Neural cell (in vitro differentiated cells): ENCODE results near the gene ADGRD1. TPM values are rescaled to one million over a fixed set of nuclear protein-coding genes. Genes with fewer than 3 reads are reported as not detected.

ENCODE experiments used
- H2AFZ ChIP-seq: fragments of 200-600, 300-800 bp; sonication (generic), shearing (Covaris generic); 2 replicates; pipeline ENCODE4 v1.6.0; 2014; ENCODE audit warnings: low read depth, mild to moderate bottlenecking, antibody characterized with exemption, low read length, moderate library complexity
- H3F3A ChIP-seq: fragments of 200-600 bp; shearing (Covaris generic); 2 replicates; pipeline ENCODE4 v1.6.1; 2016; ENCODE audit warnings: mild to moderate bottlenecking, moderate library complexity, mixed read lengths, antibody characterized with exemption, low read length; ENCODE audit not compliant: insufficient read depth, poor library complexity, severe bottlenecking
- H3K27ac ChIP-seq: fragments of 200-600, 300-800 bp; sonication (generic), shearing (Covaris generic); 2 replicates; pipeline ENCODE4 v1.5.1; 2014; ENCODE audit warnings: mild to moderate bottlenecking, low read length, moderate library complexity
- H3K27me3 ChIP-seq: fragments of 300-800, 200-600 bp; sonication (generic), shearing (Covaris generic); 2 replicates; pipeline ENCODE4 v1.6.0; 2014; ENCODE audit warnings: mild to moderate bottlenecking, low read depth, low read length, moderate library complexity; ENCODE audit not compliant: insufficient read depth
- H3K36me3 ChIP-seq: fragments of 300-800, 200-600 bp; sonication (generic), shearing (Covaris generic); 2 replicates; pipeline ENCODE4 v1.5.1; 2014; ENCODE audit warnings: mild to moderate bottlenecking, antibody characterized with exemption, low read length, moderate library complexity; ENCODE audit not compliant: insufficient read depth
- H3K4me2 ChIP-seq: fragments of 300-800, 200-600 bp; sonication (generic), shearing (Covaris generic); 2 replicates; pipeline ENCODE4 v1.6.0; 2014; ENCODE audit warnings: mild to moderate bottlenecking, low read length
- H3K4me3 ChIP-seq: fragments of 300-800, 200-600 bp; sonication (generic), shearing (Covaris generic); 2 replicates; pipeline ENCODE4 v1.5.1; 2014; ENCODE audit warnings: mild to moderate bottlenecking, low read length, moderate library complexity
- H3K79me2 ChIP-seq: fragments of 200-600 bp; shearing (Covaris generic); replicated peaks from 2 replicates; pipeline ENCODE4 v1.6.0; 2014; ENCODE audit warnings: mild to moderate bottlenecking, low read length, moderate library complexity; ENCODE audit not compliant: insufficient read depth
- H3K9ac ChIP-seq: fragments of 300-800, 200-600 bp; sonication (generic), shearing (Covaris generic); 2 replicates; pipeline ENCODE4 v1.6.1; 2016; ENCODE audit warnings: mild to moderate bottlenecking, low read length, mixed read lengths
- H3K9me2 ChIP-seq: fragments of 200-600 bp; shearing (Covaris generic); 2 replicates; pipeline ENCODE4 v1.6.1; 2016; ENCODE audit warnings: mild to moderate bottlenecking, low read length, mixed read lengths; ENCODE audit not compliant: insufficient read depth
- H3K9me3 ChIP-seq: fragments of 200-600, 300-800 bp; sonication (generic), shearing (Covaris generic); 2 replicates; pipeline ENCODE4 v1.6.1; 2016; ENCODE audit warnings: mild to moderate bottlenecking, mixed run types, low read length, moderate library complexity, mixed read lengths
- H4K20me1 ChIP-seq: fragments of 200-600 bp; shearing (Covaris generic); 2 replicates; pipeline ENCODE4 v1.6.1; 2016; ENCODE audit warnings: mild to moderate bottlenecking, mixed run types; ENCODE audit not compliant: insufficient read depth
- EP300 ChIP-seq: fragments of 450-650 bp; conservative IDR thresholded peaks from 2 replicates; pipeline ENCODE4 v1.6.1; 2014; ENCODE audit warnings: antibody characterized with exemption, mild to moderate bottlenecking, moderate library complexity; ENCODE audit not compliant: poor library complexity, severe bottlenecking
- EZH2 ChIP-seq: fragments of 200-600, 300-800 bp; shearing (Covaris generic), sonication (generic); IDR thresholded peaks from 2 replicates; pipeline ENCODE4 v1.6.1; 2014; ENCODE audit warnings: antibody characterized with exemption, low read length, borderline replicate concordance, mild to moderate bottlenecking; ENCODE audit not compliant: insufficient read depth, poor library complexity, severe bottlenecking
- MXI1 ChIP-seq: fragments of 450-650 bp; conservative IDR thresholded peaks from 2 replicates; pipeline ENCODE4 v1.6.1; 2014; ENCODE audit warnings: antibody characterized with exemption, mild to moderate bottlenecking; ENCODE audit not compliant: poor library complexity, severe bottlenecking
- POLR2AphosphoS5 ChIP-seq: IDR thresholded peaks from 2 replicates; pipeline ENCODE4 v1.6.1; 2012
- RAD21 ChIP-seq: fragments of 450-650 bp; conservative IDR thresholded peaks from 2 replicates; pipeline ENCODE4 v1.6.1; 2014; ENCODE audit warnings: antibody characterized with exemption, mild to moderate bottlenecking, moderate library complexity
- REST ChIP-seq: IDR thresholded peaks from 2 replicates; pipeline ENCODE4 v1.6.1; 2012; ENCODE audit warnings: borderline replicate concordance
- SMC3 ChIP-seq: fragments of 450-650 bp; conservative IDR thresholded peaks from 2 replicates; pipeline ENCODE4 v1.6.1; 2014; ENCODE audit warnings: antibody characterized with exemption, mild to moderate bottlenecking, moderate library complexity; ENCODE audit not compliant: poor library complexity
- TAF1 ChIP-seq: IDR thresholded peaks from 2 replicates; pipeline ENCODE4 v1.6.1; 2012; ENCODE audit warnings: low read depth
- polyA plus RNA-seq: library from polyadenylated mRNA; depleted of rRNA; stranded (reverse); fragments of >200 nt; gene quantifications from 2 replicates; pipeline ENCODE4 v1.2.3, GENCODE V29; 2014
- TF ChIP-seq, protein P1 (sequence below): fragments of 450-650 bp; IDR thresholded peaks from 2 replicates; pipeline ENCODE4 v1.5.1; 2014; ENCODE audit warnings: antibody characterized with exemption, mild to moderate bottlenecking, moderate library complexity; ENCODE audit not compliant: poor library complexity, severe bottlenecking

ADGRD1 gene
- polyA plus RNA-seq, 1 donor from 2014 or later, result 1.7 TPM

DNA sequence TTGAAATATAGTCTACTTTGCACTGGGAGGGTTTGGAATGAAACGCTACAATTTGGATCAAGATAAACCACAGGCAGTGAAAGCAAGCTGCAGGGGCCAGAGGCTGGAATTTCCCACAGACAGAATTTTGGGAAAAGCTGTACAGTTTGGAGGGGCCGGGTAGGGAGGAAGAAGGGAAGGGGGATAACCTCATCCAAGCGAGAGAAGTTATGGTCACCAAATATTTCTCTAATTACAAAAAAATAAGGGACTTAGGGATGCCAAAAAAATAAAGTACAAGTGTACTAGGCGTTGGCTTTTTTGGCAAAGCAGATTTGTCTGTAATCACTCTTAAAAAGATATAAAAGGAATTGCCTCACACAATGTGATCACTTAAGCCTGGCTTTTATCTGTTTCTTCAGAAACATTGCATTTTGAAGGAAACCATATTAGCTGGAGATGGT, 31.2 kb upstream of the ADGRD1 start:
- H3K4me3 ChIP-seq, result no peak overlapping the region
- H2AFZ ChIP-seq, result no peak overlapping the region
- H3K4me2 ChIP-seq, result no peak overlapping the region
- H3K9ac ChIP-seq, result no peak overlapping the region
- no peaks in the 10 kb centered on the region for H3K9me3 ChIP-seq
- no peak overlapping the region for H3K27ac ChIP-seq
- H3K36me3 ChIP-seq, result no peaks in the 10 kb centered on the region
- H4K20me1 ChIP-seq, result no peaks in the 10 kb centered on the region
- no peaks in the 10 kb centered on the region for H3K9me2 ChIP-seq
- H3K79me2 ChIP-seq, result no peaks in the 10 kb centered on the region
- TF ChIP-seq TAF1 (no peak), POLR2AphosphoS5 (no peak), REST (no peak), RAD21 (no peak), EP300 (no peak), EZH2 (no peak), MXI1 (no peak), SMC3 (no peak)
- TF ChIP-seq, protein P1, sequence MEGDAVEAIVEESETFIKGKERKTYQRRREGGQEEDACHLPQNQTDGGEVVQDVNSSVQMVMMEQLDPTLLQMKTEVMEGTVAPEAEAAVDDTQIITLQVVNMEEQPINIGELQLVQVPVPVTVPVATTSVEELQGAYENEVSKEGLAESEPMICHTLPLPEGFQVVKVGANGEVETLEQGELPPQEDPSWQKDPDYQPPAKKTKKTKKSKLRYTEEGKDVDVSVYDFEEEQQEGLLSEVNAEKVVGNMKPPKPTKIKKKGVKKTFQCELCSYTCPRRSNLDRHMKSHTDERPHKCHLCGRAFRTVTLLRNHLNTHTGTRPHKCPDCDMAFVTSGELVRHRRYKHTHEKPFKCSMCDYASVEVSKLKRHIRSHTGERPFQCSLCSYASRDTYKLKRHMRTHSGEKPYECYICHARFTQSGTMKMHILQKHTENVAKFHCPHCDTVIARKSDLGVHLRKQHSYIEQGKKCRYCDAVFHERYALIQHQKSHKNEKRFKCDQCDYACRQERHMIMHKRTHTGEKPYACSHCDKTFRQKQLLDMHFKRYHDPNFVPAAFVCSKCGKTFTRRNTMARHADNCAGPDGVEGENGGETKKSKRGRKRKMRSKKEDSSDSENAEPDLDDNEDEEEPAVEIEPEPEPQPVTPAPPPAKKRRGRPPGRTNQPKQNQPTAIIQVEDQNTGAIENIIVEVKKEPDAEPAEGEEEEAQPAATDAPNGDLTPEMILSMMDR, result no peak
- no peaks in the 10 kb centered on the region for H3K27me3 ChIP-seq
- no peaks in the 10 kb centered on the region for H3F3A ChIP-seq

DNA sequence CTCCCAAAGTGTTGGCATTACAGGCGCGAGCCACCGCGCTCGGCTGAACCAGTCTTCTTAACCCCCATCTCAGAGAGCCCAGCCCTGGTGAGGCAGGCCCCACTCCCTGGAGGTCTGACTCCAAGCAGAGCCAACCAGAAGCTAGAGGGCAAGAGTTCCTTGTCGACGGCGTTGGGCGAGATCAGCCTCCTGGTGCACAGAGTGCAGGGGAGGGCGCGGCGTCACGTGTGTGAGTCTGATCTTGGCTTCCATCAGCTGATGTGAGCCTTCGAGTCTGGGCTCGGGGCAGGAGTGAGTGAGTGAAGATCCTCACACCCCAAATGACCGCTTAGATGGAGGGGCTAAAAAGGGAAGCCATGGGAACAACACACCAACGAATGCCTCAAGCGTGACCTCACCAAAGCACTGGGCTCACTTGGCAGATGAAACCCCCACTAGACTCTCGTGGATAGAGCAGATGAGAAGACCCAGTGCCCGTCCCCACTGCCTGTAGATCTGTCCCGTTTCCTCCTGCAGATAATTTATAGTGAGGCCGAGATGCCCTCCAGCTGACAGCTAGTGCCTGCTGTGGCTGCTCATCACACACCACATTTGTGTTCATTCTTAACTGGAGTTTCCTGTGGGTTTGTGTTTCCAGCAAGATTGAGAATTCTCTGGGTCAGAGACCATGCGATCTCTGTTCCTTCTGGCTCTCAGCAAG, 28.6 kb upstream of the ADGRD1 start:
- H3K4me2 ChIP-seq, result no peak overlapping the region
- H3K36me3 ChIP-seq, result no peaks in the 10 kb centered on the region
- no peaks in the 10 kb centered on the region for H3F3A ChIP-seq
- no peak overlapping the region for H2AFZ ChIP-seq
- H4K20me1 ChIP-seq, result no peaks in the 10 kb centered on the region
- no peaks in the 10 kb centered on the region for H3K9me3 ChIP-seq
- H3K27me3 ChIP-seq, result no peaks in the 10 kb centered on the region
- H3K4me3 ChIP-seq, result no peak overlapping the region
- no peak overlapping the region for H3K9ac ChIP-seq
- H3K79me2 ChIP-seq, result no peaks in the 10 kb centered on the region
- H3K9me2 ChIP-seq, result no peaks in the 10 kb centered on the region
- no peak overlapping the region for H3K27ac ChIP-seq
- TF ChIP-seq POLR2AphosphoS5 (no peak), EP300 (no peak), REST (no peak), SMC3 (no peak), MXI1 (no peak), RAD21 (no peak), EZH2 (no peak), TAF1 (no peak)
- TF ChIP-seq, protein P1, result no peak
